Neural progenitor cell (in vitro differentiated cells): ENCODE results near the gene ABCC1. TPM values are rescaled to one million over a fixed set of nuclear protein-coding genes. Genes with fewer than 3 reads are reported as not detected.

Source experiments
- DNase-seq: peaks from one replicate; pipeline ENCODE4 v3.0.0-alpha.2; 2016; ENCODE audit warnings: low spot score
- H2AFZ ChIP-seq: fragments of 200-600 bp; sonication (generic); replicated peaks from 2 replicates; pipeline ENCODE4 v1.6.1; 2016; ENCODE audit warnings: antibody characterized with exemption
- H3F3A ChIP-seq: fragments of 200-600 bp; sonication (generic); 2 replicates; pipeline ENCODE4 v1.6.1; 2016; ENCODE audit warnings: antibody characterized with exemption, low read depth
- H3K27ac ChIP-seq: fragments of 200-600 bp; sonication (generic); 2 replicates; pipeline ENCODE4 v1.5.1; 2016; ENCODE audit warnings: mild to moderate bottlenecking
- H3K27me3 ChIP-seq: fragments of 200-600 bp; sonication (generic); 2 replicates; pipeline ENCODE4 v1.6.1; 2016; ENCODE audit warnings: mild to moderate bottlenecking, moderate library complexity
- H3K36me3 ChIP-seq: fragments of 200-600 bp; sonication (generic); 2 replicates; pipeline ENCODE4 v1.5.1; 2016
- H3K4me1 ChIP-seq: fragments of 200-600 bp; sonication (generic); 2 replicates; pipeline ENCODE4 v1.6.1; 2016; ENCODE audit warnings: mixed run types
- H3K4me2 ChIP-seq: fragments of 200-600 bp; sonication (generic); 2 replicates; pipeline ENCODE4 v1.6.1; 2016
- H3K4me3 ChIP-seq: fragments of 200-600 bp; sonication (generic); 2 replicates; pipeline ENCODE4 v1.5.1; 2016
- H3K79me2 ChIP-seq: fragments of 200-600 bp; sonication (generic); 2 replicates; pipeline ENCODE4 v1.6.1; 2016; ENCODE audit warnings: low read depth
- H3K9ac ChIP-seq: fragments of 200-600 bp; sonication (generic); 2 replicates; pipeline ENCODE4 v1.6.1; 2016
- H3K9me3 ChIP-seq: fragments of 200-600 bp; sonication (generic); 2 replicates; pipeline ENCODE4 v1.5.1; 2016; ENCODE audit warnings: low read depth
- H4K20me1 ChIP-seq: fragments of 200-600 bp; sonication (generic); 2 replicates; pipeline ENCODE4 v1.6.1; 2016; ENCODE audit warnings: low read depth
- H3K27ac Mint-ChIP-seq: 3 replicates; pipeline ENCODE4 v1.8.0; 2021; ENCODE audit warnings: mixed read lengths
- H3K27me3 Mint-ChIP-seq: 2 replicates; pipeline ENCODE4 v1.8.0; 2022; ENCODE audit warnings: low read depth, mild to moderate bottlenecking, inconsistent platforms, moderate library complexity, mixed read lengths; ENCODE audit not compliant: insufficient read depth
- H3K36me3 Mint-ChIP-seq: 3 replicates; pipeline ENCODE4 v1.8.0; 2021; ENCODE audit warnings: mixed read lengths
- H3K4me1 Mint-ChIP-seq: 3 replicates; pipeline ENCODE4 v1.8.0; 2021; ENCODE audit warnings: mixed read lengths
- H3K4me3 Mint-ChIP-seq: 3 replicates; pipeline ENCODE4 v1.8.0; 2021; ENCODE audit warnings: mild to moderate bottlenecking, moderate library complexity, mixed read lengths
- H3K9me3 Mint-ChIP-seq: 3 replicates; pipeline ENCODE4 v1.8.0; 2020; ENCODE audit warnings: mixed read lengths
- EZH2 ChIP-seq: fragments of 200-600 bp; sonication (generic); IDR thresholded peaks from 2 replicates; pipeline ENCODE4 v1.6.1; 2017; ENCODE audit warnings: antibody characterized with exemption, mild to moderate bottlenecking, moderate library complexity
- EZH2phosphoT487 ChIP-seq: fragments of 200-600 bp; sonication (generic); IDR thresholded peaks from 2 replicates; pipeline ENCODE4 v1.6.1; 2017; ENCODE audit warnings: antibody characterized with exemption
- total RNA-seq: library from RNA; depleted of rRNA; stranded (reverse); fragments of >200 nt; gene quantifications from 2 replicates; pipeline ENCODE4 v1.2.3, GENCODE V29; 2015; ENCODE audit warnings: low replicate concordance
- TF ChIP-seq, protein P1 (sequence below): fragments of 200-600 bp; sonication (generic); IDR thresholded peaks from 2 replicates; pipeline ENCODE4 v1.5.1; 2017; ENCODE audit warnings: antibody characterized with exemption, mild to moderate bottlenecking

The ABCC1 gene
- total RNA-seq, 1 donor from 2014 or later, result 17.5 TPM

DNA sequence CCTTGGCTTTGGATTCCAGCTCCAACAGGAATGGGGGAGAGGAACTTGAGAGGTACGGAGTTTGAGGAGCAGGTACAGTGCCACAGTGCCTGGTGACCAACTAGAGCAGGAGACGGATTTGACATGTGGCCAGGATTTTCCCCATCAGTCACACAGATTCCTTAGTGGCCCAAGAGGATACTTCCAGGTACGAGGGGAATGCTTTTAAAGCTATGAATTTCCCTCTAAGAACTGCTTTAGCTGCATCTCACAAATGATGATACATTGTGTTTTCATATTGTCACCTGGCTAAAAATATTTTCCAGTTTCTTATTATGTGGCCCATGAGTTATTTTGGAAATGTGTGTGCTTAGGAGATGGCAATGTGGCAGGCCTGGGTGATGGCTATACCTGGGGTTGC lies 175.6 kb downstream of the ABCC1 start:
- no peak overlapping the region for H3K27ac Mint-ChIP-seq
- H3K36me3 ChIP-seq, result peaks cover 4% of the 10 kb centered on the region
- H3K4me3 Mint-ChIP-seq, result no peak overlapping the region
- H3K4me1 ChIP-seq, result no peaks in the 10 kb centered on the region
- H3F3A ChIP-seq, result no peaks in the 10 kb centered on the region
- no peak for TF ChIP-seq EZH2phosphoT487
- no peak for TF ChIP-seq EZH2
- TF ChIP-seq, protein P1, sequence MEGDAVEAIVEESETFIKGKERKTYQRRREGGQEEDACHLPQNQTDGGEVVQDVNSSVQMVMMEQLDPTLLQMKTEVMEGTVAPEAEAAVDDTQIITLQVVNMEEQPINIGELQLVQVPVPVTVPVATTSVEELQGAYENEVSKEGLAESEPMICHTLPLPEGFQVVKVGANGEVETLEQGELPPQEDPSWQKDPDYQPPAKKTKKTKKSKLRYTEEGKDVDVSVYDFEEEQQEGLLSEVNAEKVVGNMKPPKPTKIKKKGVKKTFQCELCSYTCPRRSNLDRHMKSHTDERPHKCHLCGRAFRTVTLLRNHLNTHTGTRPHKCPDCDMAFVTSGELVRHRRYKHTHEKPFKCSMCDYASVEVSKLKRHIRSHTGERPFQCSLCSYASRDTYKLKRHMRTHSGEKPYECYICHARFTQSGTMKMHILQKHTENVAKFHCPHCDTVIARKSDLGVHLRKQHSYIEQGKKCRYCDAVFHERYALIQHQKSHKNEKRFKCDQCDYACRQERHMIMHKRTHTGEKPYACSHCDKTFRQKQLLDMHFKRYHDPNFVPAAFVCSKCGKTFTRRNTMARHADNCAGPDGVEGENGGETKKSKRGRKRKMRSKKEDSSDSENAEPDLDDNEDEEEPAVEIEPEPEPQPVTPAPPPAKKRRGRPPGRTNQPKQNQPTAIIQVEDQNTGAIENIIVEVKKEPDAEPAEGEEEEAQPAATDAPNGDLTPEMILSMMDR, result no peak
- peaks cover 4% of the 10 kb centered on the region for H4K20me1 ChIP-seq
- H3K4me2 ChIP-seq, result no peak overlapping the region
- no peaks in the 10 kb centered on the region for H3K9me3 ChIP-seq
- no peak overlapping the region for H3K9ac ChIP-seq
- H3K36me3 Mint-ChIP-seq, result peaks cover 30% of the 10 kb centered on the region
- DNase-seq, result no peak
- H3K27ac ChIP-seq, result no peak overlapping the region
- peaks cover 11% of the 10 kb centered on the region for H3K9me3 Mint-ChIP-seq
- H2AFZ ChIP-seq, result no peak overlapping the region
- peaks cover 2% of the 10 kb centered on the region for H3K27me3 Mint-ChIP-seq
- H3K79me2 ChIP-seq, result no peaks in the 10 kb centered on the region
- no peak overlapping the region for H3K4me3 ChIP-seq
- no peaks in the 10 kb centered on the region for H3K27me3 ChIP-seq
- H3K4me1 Mint-ChIP-seq, result no peaks in the 10 kb centered on the region

DNA sequence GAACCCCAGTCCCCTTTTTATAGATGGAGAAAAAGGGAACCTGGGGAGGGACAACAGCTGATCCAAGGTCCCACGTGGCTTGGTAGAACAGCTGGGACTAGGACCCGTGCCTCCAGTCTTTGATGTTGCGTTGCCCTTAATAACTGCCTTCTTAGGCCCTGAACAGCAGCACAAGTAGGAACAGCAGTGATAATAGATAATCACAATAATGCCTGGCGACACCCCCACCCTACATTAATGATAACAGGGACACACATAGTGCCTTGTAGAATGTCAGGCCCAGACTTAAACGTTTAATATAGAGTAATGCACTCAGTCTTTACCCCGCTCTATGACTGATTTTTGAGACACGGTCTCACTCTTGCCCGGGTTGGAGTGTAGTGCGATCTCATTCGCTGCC lies 177.5 kb downstream of the ABCC1 start:
- Histone ChIP-seq H3K9ac (no peak overlapping the region), H3K79me2 (no peaks in the 10 kb centered on the region), H3K27me3 (no peaks in the 10 kb centered on the region), H3K4me1 (no peaks in the 10 kb centered on the region), H3K4me3 (no peak overlapping the region), H3K36me3 (peaks cover 4% of the 10 kb centered on the region), H3K4me2 (no peak overlapping the region), H3F3A (no peaks in the 10 kb centered on the region), H3K27ac (no peak overlapping the region), H3K9me3 (no peaks in the 10 kb centered on the region), H2AFZ (no peak overlapping the region), H4K20me1 (peaks cover 4% of the 10 kb centered on the region)
- Mint-ChIP-seq H3K27me3 (no peaks in the 10 kb centered on the region), H3K27ac (peak overlapping the region; percentile 37), H3K4me3 (no peak overlapping the region), H3K9me3 (peaks cover 11% of the 10 kb centered on the region), H3K36me3 (peaks cover 30% of the 10 kb centered on the region), H3K4me1 (no peaks in the 10 kb centered on the region)
- TF ChIP-seq EZH2 (no peak), EZH2phosphoT487 (no peak)
- TF ChIP-seq, protein P1, result no peak
- DNase-seq, result no peak

DNA sequence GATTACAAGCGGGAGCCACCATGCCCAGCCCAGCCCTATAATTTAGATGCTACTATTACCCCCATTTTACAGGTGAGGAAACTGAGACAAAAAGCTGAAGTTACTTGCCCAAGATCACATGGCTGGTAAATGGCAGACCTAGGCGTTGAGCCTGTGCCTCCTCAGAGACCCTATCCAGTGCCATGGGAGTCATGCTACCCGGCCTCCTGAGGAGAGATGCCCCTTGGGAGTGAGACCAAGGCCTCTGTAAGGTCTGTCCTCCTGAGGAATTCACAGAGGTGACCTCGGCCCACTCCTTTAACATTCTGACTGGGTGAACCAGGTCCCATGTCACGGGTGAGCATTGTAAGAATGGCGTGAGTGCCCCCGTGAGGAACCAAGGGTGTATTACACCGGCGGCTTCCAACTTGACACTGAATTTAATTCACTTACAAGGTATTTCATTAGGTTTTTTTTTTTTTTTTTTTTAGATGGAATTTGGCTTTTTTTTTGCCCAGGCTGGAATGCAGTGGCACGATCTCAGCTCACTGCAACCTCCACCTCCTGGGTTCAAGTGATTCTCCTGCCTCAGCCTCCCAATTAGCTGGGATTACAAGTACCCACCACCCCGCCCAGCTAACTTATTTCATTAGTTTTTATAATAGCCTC lies 178.2 kb downstream of the ABCC1 start:
- peaks cover 4% of the 10 kb centered on the region for H4K20me1 ChIP-seq
- no peaks in the 10 kb centered on the region for H3K9me3 ChIP-seq
- no peak overlapping the region for H2AFZ ChIP-seq
- H3K27ac ChIP-seq, result no peak overlapping the region
- H3K79me2 ChIP-seq, result no peaks in the 10 kb centered on the region
- no peak overlapping the region for H3K9ac ChIP-seq
- Mint-ChIP-seq H3K4me3 (no peak overlapping the region), H3K4me1 (no peaks in the 10 kb centered on the region), H3K9me3 (peaks cover 11% of the 10 kb centered on the region), H3K36me3 (peaks cover 30% of the 10 kb centered on the region), H3K27me3 (no peaks in the 10 kb centered on the region), H3K27ac (peak overlapping the region; percentile 37)
- H3K36me3 ChIP-seq, result peaks cover 4% of the 10 kb centered on the region
- TF ChIP-seq EZH2 (no peak), EZH2phosphoT487 (no peak)
- TF ChIP-seq, protein P1, result peak; percentile 84
- H3K27me3 ChIP-seq, result no peaks in the 10 kb centered on the region
- H3K4me2 ChIP-seq, result no peak overlapping the region
- DNase-seq, result peak; percentile 80
- no peak overlapping the region for H3K4me3 ChIP-seq
- no peaks in the 10 kb centered on the region for H3F3A ChIP-seq
- H3K4me1 ChIP-seq, result no peaks in the 10 kb centered on the region
